AG09309 (cell line): Measurements from ENCODE around the gene AKR7A2.

Experiments used
- DNase-seq: peaks from one replicate; pipeline ENCODE4 v3.0.0-alpha.2; 2010; ENCODE audit warnings: low read depth
- H3K4me3 ChIP-seq: 2 replicates; pipeline ENCODE4 v1.5.1; 2011; ENCODE audit warnings: mild to moderate bottlenecking, low read depth, low read length, moderate library complexity; ENCODE audit not compliant: control insufficient read depth
- TF ChIP-seq, protein P1 (sequence below): IDR thresholded peaks from 2 replicates; pipeline ENCODE4 v1.5.1; 2011; ENCODE audit warnings: mild to moderate bottlenecking, low read depth, low read length, inconsistent platforms; ENCODE audit not compliant: insufficient read depth, control insufficient read depth; ENCODE audit errors: missing control alignments

Gene AKR7A2

DNA sequence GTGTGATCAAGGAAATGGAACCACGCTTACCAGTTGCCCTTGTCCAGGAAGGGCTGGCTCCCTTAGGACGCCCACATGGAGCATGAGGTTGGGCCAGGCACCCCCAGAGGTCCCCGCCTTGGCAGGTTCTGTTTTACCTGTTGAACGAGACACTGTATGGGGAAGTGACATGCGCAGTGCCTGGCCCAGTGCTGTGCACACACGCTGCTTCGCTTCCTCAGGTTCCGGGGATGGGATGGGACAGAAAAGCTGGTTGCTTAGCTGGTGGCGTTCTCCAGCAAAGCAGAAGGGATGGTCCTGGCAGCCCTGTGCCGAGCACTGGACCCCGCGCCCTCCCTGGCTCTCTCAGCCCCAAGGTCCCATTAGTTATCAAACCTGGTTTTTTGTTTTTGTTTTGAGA lies 20.9 kb upstream of the AKR7A2 start:
- no peak overlapping the region for H3K4me3 ChIP-seq
- TF ChIP-seq, protein P1, sequence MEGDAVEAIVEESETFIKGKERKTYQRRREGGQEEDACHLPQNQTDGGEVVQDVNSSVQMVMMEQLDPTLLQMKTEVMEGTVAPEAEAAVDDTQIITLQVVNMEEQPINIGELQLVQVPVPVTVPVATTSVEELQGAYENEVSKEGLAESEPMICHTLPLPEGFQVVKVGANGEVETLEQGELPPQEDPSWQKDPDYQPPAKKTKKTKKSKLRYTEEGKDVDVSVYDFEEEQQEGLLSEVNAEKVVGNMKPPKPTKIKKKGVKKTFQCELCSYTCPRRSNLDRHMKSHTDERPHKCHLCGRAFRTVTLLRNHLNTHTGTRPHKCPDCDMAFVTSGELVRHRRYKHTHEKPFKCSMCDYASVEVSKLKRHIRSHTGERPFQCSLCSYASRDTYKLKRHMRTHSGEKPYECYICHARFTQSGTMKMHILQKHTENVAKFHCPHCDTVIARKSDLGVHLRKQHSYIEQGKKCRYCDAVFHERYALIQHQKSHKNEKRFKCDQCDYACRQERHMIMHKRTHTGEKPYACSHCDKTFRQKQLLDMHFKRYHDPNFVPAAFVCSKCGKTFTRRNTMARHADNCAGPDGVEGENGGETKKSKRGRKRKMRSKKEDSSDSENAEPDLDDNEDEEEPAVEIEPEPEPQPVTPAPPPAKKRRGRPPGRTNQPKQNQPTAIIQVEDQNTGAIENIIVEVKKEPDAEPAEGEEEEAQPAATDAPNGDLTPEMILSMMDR: no peak
- no peak for DNase-seq

DNA sequence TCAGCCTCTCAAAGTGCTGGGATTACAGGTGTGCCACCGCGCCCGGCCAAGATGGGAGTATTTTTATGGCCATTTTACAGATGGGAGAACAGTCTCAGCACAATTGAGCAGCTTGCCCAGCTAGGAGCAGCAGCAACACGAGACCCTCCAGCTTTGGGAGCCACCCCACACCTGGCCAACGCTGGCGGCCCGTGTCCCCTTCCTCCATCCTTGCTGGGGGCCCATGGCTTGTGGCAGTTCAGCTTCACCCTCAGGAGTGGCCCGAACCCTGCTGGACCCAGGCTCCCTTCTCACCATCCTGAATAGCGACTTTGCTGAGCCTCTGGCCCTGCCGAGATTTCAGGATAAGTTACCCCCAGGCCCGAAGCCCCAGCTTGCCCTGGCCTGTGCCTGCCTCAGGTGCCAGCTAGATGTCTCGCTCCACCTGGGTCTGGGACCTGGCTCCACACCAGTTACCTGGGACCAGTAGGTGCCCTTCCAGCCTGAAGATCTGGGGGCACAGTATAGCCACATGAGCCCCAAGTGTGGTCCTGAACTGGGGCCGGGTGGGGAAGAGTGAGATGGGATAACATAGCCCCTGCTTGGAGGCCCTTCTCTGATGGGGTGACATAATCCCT lies 19.4 kb upstream of the AKR7A2 start:
- DNase-seq: no peak
- TF ChIP-seq, protein P1: no peak
- no peak overlapping the region for H3K4me3 ChIP-seq

DNA sequence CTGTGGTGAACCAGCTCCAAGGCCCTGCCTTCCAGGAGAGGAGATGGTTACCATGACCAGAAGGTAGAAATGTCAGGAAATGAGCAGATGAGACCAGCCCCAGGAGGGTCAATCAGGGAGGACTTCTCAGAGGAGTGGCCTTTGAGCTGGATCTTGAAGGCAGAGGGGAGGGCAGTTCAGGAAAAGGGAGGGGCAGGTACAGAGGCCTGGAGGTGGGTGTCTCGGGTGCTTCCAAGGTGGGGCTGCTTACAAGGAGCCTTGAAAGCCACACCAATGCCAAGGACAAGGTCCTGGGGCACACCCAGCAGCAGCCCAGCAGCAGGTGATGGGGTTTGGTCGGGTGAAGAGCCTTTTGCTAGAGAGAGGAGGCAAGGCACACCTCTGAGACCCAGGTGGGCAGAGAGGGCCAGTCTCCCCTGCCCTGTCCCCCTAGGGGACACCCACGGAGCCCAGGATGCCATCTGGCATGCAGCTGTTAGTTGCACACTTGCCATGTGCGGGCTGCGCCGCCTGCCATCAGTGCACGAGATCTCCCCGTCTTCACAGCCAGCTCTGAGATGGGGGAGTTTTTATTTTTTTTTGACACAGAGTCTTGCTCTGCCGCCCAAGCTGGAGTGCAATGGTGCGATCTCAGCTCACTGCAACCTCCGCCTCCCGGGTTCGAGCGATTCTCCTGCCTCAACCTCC lies 18.6 kb upstream of the AKR7A2 start:
- TF ChIP-seq, protein P1: no peak
- H3K4me3 ChIP-seq: no peak overlapping the region
- no peak for DNase-seq

DNA sequence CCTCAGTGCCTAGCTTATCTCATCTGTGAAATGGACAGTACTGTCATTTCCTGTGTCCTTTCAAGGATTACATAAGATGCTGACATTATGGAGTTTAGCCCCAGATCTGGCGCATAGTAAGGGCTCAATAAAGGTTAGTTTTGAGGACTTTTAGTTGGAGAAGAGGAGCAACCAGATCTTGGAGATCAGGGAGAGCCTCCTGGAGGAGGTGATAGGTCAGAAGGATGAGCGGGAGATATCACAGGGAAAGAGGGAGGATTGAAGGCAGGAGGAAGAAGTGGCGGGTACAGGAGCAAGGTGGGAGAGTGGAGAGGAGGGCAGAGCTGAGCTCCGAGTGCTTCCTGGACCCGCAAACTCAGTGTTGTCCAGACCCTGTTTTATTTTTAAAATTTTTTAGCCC lies 17.7 kb upstream of the AKR7A2 start:
- TF ChIP-seq, protein P1: no peak

DNA sequence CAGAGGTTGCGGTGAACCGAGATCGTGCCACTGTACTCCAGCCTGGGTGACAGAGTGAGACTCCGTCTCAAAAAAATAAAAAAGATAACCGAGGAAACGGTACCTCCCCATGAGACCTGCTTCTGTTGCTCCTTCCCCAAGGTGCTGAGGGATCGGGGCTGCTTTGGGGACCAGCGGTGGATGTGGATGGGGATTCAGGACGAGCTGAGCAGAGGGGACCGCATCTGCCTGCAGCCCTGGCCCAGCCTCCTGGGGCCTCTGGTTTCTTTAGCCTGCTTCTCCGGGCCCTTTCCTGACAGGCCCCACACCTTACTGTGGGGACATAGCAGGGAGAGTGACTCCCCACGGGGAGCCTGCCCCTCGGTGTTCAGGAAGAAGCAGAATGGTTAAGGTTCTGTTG lies 17.2 kb upstream of the AKR7A2 start:
- TF ChIP-seq, protein P1: no peak
- no peak for DNase-seq
- no peak overlapping the region for H3K4me3 ChIP-seq

More for the DNA sequence above, 17.7 kb upstream of the AKR7A2 start:
- no peak for DNase-seq
- H3K4me3 ChIP-seq: no peak overlapping the region

DNA sequence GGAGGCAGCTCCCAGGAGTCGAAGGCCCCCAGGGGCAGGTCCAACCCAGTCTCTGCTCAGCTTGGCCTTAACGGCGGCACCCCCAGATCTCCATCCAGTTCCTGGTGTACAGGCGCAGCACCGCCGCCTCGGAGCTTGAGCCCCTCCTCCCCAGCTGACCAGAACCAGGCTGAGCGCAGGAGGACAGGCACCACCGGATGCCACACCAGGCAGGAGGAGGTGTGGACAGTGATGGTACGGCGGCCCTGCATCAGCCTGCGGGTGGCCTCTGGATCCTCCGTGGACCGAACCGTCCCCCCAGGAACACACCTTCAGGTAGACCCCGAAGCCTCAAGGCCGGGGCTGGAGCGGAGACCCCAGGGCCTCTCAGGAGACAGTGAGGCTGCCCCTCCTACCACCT lies 16.5 kb upstream of the AKR7A2 start:
- DNase-seq: no peak
- TF ChIP-seq, protein P1: no peak
- no peak overlapping the region for H3K4me3 ChIP-seq
